GM20000 (cell line): ENCODE measurements around the gene FAM50B.

Experiments used
- DNase-seq: peaks from one replicate; pipeline ENCODE4 v3.0.0; 2012; ENCODE audit warnings: low spot score
- TF ChIP-seq, protein P1 (sequence below): IDR thresholded peaks from 2 replicates; pipeline ENCODE4 v1.5.1; 2012; ENCODE audit warnings: mild to moderate bottlenecking, control low read depth; ENCODE audit errors: extremely low read depth, missing control alignments

The FAM50B gene

DNA sequence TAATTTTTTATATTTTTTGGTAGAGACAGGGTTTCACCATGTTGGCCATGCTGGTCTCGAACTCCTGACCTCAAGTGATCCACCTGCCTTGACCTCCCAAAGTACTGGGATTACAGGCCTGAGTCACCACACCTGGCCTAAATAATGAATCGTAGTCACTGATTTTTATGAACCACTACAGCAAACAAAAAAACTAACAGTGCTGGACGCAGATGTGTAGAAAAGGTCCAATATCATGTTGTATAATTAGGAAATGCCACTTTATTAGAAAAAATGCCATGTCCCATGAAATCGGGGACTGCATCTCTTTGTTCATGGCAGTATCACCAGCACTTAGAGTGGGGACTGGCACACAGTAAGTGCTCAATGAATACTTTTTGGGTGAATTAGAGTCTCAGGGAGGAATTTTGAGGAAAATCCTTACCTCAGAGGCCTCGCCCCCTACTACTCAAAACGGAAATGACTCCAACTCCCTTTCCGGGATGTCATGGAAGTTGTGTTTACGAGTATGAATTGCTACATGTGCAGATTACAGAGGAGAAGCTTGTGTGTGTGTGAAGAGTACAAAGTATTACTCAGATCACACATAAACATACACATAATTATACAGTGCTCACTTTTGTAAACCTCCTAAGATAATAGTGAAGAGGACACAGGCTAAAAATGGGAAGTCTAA, 43.6 kb upstream of the FAM50B start:
- DNase-seq, result no peak
- TF ChIP-seq, protein P1, sequence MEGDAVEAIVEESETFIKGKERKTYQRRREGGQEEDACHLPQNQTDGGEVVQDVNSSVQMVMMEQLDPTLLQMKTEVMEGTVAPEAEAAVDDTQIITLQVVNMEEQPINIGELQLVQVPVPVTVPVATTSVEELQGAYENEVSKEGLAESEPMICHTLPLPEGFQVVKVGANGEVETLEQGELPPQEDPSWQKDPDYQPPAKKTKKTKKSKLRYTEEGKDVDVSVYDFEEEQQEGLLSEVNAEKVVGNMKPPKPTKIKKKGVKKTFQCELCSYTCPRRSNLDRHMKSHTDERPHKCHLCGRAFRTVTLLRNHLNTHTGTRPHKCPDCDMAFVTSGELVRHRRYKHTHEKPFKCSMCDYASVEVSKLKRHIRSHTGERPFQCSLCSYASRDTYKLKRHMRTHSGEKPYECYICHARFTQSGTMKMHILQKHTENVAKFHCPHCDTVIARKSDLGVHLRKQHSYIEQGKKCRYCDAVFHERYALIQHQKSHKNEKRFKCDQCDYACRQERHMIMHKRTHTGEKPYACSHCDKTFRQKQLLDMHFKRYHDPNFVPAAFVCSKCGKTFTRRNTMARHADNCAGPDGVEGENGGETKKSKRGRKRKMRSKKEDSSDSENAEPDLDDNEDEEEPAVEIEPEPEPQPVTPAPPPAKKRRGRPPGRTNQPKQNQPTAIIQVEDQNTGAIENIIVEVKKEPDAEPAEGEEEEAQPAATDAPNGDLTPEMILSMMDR, result no peak

DNA sequence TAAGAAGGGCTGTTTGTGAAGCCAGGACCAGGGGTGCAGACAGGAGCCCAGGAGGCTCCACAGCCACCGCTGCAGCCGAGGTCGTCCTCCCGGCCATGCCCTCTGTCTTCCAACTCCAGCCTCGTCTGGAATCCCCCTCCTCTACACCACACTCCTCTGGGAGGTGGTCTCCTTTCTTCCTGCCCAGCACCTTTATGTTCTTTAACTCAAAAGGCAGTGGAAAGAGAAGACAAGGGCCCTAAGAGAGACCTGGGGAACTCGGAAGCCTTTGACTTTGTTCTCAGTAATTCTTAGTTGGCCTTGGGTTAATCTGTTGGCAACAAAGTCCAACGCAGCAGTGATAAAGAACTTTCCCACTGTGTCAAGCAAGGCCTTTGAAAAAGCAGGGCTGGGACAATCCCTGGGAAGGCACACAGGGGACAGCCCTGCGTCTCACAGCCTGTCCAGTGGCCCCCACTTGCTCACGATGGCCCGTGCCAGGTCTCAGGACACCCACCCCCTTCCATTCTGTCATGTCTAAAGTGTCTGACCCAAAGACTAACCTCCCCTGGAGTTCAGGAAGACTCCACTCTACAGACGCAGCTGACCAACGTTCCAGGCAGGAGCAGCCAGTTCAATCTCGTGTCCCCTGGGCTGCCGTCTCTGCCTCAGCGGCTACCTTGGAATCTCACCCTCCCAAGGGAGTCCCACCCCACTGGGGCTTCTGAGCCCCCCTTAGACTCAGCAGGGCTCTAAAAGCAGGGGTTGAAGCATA, 42.8 kb upstream of the FAM50B start:
- TF ChIP-seq, protein P1, result no peak
- DNase-seq, result no peak

DNA sequence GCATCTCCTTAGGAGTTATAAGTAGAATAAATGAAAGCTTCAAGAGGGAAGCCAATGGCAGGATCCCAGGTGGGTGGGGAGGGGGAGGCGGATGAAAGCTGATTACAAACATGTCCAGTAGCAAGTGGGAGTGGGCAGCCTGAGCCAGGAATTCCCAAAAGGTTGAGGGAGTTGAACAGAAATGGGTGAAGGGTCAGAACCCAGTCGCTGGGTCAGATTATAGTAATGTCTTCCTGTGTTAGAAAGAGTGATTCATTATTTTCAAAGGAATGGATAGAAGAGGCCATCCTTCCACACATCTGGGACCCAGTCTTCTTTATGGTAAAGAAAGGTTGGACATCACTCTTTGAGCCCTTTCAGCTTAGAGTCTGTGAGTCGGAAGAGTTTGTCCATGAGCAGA, 41.0 kb upstream of the FAM50B start:
- TF ChIP-seq, protein P1, result no peak
- no peak for DNase-seq

DNA sequence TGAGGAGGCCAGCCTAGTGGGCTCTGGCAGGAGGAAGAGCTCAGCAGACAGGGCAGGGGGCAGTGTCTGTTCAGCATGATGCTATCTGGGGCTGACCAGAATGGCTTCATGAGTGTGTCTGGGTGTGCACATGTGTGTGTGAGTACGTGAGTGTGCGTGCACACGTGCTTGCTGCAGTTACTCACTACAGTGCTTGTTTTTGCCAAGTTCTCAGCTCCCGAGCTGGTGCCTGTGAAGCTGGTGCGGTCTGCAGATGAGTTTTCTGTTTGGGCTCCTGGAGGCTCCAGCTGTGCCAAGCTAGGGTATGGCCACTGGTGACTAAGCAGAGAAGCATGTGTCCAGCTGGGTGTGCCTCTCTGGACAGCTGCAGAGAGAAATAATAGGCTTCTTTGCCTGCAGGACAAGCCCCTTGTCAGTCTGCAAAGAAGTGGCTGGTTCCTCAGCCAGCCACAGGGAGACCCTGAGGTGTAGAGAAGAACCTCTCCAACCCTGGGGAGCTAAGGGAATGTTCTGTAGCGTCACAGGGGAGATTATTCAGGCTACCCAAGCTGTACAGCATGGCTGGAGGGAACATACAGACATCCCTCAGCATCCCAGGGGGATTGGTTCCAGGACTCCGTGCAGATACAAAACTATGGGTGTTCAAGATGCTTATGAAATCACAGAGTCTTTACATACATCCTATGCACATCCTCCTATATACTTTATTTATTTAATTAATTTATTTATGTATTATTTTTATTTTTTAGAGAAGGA, 40.2 kb upstream of the FAM50B start:
- TF ChIP-seq, protein P1, result no peak
- DNase-seq, result no peak

DNA sequence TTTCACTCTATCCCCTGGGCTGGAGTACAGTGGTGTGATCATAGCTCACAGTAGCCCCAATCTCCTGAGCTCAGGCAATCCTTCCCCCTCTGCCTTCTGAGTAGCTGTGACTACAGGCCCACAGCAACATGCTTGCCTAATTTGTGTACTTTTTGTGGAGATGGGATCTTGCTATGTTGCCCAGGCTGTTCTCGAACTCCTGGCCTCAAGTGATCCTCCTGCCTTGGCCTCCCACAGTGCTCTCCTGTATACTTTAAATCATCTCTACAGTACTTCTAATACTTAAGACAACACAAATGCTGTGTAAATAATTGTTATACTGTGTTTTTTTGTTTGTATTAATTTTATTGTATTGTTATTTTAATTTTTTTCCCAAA, 39.7 kb upstream of the FAM50B start:
- DNase-seq, result no peak
- TF ChIP-seq, protein P1, result no peak

DNA sequence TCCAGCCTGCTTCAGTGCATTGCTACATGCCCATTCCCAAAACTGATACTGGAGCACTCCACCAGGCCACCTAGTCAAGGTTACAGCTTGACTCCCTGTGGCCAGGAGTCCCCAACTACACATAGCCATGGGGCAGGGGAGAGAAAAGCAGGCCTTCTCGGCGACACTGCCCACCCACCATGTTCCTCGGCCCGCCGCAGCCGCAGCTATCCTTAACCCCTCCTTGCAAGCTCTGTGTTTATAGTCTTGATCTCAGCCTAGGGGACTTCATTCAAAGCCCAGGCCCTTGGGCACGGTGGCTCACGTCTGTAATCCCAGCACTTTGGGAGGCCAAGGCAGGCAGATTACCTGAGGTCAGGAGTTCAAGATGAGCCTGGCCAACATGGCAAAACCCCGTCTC, 39.2 kb upstream of the FAM50B start:
- TF ChIP-seq, protein P1, result no peak
- DNase-seq, result no peak

DNA sequence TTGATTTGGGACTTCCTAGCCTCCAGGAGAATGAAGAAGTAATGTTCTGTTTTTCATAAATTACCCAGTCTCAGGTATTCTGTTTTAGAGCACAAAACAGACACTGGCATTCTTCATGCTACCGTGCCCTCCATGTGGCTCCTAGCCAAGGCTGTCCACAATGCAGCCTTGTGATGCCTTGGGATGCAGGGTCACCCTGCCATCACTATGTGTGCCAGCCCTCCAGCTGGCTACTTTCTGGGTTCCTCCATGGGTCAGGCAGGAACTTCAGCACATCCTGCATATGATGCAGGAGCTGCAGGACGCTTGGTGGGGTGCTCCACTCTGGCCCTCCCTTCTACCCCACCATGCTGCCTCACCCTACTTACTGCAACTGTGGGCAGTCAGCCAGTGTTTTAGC, 38.0 kb upstream of the FAM50B start:
- no peak for DNase-seq
- TF ChIP-seq, protein P1, result no peak
